GM21529 (cell line): ENCODE measurements around the gene GART.

Experiments used
- ATAC-seq: cut with Tn5 transposase; IDR thresholded peaks from one replicate; pipeline ENCODE4 v1.9.1; 2021; ENCODE audit not compliant: unreplicated experiment

The GART gene

GRCh38 chr21:33554236-33554981 is 12.5 kb upstream of the GART start:
- no peak for ATAC-seq

GRCh38 chr21:33552999-33553598 is 11.2 kb upstream of the GART start:
- no peak for ATAC-seq

DNA sequence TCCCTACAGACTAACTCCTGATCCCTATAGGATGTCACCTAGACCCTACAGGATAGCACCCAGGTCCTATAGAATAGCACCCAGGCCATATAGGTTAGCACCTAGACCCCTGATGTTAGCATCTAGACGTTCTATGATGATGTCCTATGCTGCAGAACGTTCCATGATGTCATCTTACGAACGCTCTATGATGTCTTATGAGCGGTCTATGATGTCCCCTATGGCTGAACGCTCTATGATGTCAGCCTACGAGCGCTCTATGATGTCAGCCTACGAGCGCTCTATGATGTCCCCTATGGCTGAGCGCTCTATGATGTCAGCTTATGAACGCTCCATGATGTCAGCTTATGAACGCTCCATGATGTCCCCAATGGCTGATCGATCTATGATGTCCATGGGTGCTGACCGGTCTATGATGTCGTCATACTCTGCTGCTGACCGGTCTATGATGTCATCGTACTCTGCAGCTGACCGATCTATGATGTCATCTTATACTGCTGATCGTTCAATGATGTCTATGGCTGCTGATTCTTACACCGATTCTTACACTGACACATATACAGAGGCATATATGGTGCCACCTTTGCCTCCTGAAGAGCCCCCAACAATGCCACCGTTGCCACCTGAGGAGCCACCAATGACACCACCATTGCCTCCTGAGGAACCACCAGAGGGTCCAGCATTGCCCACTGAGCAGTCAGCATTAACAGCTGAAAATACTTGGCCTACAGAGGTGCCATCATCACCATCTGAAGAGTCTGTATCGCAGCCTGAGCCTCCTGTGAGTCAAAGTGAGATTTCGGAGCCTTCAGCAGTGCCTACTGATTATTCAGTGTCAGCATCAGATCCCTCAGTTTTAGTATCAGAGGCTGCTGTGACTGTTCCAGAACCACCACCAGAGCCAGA is 10.4 kb upstream of the GART start:
- ATAC-seq: no peak

GRCh38 chr21:33551664-33552063 is 9.7 kb upstream of the GART start:
- no peak for ATAC-seq

- ATAC-seq: no peak
Measured at GRCh38 chr21:33550772-33551660, 9.1 kb upstream of the GART start.

GRCh38 chr21:33549848-33550771 is 8.2 kb upstream of the GART start:
- ATAC-seq: no peak

GRCh38 chr21:33546086-33546485 is 4.2 kb upstream of the GART start:
- ATAC-seq: no peak

DNA sequence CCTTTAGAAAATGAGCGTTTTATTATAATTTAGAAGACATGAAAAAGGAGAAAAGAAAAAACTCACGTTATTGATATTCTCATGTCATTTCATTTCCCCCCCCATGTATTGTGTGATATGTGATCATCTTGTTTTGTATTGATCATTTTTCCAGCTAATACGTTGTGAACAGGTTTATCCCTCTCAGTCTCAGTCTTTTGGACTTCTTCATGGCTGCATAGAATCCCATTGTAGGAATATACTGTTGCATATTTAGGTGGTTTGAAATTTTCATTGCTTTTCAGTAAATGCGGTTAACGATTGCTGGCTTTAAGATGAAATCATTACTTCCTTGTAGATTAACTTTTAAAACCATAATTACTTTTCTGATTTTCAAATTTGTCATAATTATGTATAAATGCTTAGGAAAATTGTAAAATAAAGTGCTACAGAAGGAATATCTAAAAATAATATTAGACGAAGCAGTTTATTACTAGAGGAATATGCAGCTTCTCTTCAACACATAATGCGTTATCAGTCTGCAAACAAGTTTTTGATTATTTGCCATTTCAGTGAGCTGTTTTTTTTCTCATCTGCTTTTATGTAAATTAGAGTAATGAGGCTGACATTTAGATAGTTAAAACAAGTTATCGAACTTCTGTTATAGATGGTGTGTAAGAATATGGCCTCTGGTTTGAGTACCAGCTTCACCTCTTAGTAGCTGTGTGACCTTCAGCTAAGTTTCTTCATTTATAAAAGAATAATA is 2.7 kb upstream of the GART start:
- ATAC-seq: no peak

DNA sequence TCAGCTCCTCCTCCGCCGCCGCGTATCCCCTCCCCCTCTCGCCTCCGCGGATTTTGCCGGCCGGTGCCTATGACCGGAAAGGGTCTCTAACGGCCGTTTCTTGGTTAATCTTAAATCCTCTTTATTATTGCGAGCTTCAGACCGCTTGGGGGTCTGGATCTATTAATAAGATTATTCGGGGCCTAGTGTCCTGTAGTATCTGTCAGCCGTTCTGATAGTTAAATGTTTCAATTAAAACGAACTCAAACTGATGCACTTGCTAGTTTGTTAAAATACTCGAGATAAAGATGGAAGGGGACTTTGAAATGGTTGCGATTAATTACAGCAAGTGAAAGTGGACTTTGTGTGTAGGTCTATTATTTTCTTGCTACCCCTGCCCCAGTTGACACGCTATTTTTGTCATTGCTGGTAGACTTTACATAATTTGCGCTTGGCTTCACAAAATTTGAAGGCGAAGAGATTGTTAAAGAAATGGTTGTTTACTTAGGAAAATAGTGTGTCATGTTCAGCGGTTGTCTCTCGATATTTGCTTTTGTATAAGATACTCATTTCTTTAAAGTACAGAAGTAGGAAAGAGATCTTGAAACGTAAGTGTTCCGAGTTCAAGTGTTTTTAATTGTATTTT is 1.7 kb upstream of the GART start:
- no peak for ATAC-seq

- peak; percentile 92 for ATAC-seq
Measured at GRCh38 chr21:33542640-33543504, 955 bp upstream of the GART start, which contains the start of gene SON. Gene SON (plus strand): TSS chr21:33543038. CDS start chr21:33543093, 55 bp downstream.

DNA sequence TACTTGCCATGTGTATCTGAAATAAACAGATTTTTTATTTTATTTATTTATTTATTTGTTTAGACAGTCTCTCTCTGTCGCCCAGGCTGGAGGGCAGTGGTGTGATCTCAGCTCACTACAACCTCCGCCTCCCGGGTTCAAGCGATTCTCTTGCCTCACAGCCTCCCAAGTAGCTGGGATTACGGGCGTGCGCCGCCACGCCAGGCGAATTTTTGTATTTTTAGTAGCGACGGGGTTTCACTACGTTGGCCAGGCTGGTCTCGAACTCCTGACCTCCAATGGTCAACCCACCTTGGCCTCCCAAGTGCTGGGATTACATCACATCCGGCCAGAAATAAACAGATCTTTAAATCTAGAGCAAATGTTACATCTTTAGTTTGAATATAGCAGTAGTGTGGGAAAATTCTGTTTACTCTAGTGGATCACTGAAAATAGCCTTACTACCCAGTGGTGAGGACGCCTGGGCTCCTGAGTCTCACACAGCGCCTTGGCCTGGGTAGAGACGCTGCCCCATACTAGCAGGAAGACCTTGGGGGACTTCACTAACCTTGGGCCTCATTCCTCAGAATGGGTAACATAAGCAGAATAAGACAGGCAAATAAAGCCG is 709 bp downstream of the GART start:
- ATAC-seq: no peak

DNA sequence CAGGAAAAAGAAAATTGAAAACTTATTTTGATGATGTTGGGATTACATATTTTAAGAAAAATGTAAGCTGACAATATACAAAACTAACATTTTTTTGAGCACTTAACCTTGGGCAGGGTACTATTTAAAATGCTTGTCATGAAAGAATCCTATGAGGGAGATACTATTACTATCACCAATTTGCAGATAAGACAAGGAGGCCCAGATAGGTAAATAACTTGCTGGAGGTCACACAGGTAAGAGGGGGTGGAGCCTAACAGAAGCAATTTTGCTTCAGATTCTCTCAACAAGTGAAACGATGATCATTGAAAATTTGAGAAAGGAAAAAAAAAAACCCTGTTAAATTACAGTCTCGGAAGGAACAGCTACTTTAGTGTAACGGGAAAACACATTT is 1.2 kb downstream of the GART start:
- no peak for ATAC-seq

- no peak for ATAC-seq
Measured at GRCh38 chr21:33539616-33540015, 2.3 kb downstream of the GART start.

GRCh38 chr21:33537212-33537611 is 4.7 kb downstream of the GART start:
- ATAC-seq: no peak

GRCh38 chr21:33531007-33531406 is 10.9 kb downstream of the GART start:
- no peak for ATAC-seq

GRCh38 chr21:33522953-33523349 is 19.0 kb downstream of the GART start:
- ATAC-seq: no peak

DNA sequence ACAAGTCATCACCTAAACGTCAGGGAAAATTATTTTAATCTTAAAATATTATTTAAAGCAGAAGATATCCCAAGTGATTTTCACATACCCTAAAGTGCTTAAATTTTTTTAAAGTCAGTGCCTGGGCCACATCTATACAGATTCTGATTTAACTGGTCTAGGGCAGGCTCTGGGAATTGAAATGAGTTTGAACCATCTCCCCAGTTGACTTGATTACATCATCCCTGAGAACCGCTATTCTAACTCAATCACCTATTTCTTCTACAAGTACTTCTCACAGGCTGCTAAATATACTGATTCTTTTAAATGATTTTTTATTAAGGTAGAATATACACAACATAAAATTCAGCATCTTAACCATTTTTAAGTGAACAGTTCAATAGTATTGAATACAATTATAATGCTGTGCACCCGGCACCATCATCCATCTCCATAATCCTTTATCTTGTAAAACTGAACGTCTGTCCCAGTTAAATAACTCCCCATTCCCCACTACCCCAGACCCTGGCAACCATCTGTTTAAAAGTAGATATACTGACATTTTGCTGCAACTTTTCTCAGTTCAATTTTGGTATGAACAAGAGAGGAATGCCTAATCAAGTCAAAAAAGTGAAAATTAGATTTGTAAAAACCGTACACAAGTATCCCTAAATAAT is 19.5 kb downstream of the GART start:
- ATAC-seq: no peak
